A673 (cell line): Measurements from ENCODE around the gene ERI2.

Source experiments
- CTCF ChIP-seq: fragments of 300-800, 200-600 bp; sonication (generic); conservative IDR thresholded peaks from 2 replicates; pipeline ENCODE4 v1.5.1; 2017; ENCODE audit warnings: low read depth, mild to moderate bottlenecking, antibody characterized with exemption, low read length, moderate library complexity, mixed read lengths
- EZH2 ChIP-seq: fragments of 200-600 bp; sonication (generic); IDR thresholded peaks from 2 replicates; pipeline ENCODE4 v1.6.1; 2017; ENCODE audit warnings: borderline replicate concordance, low read depth, mild to moderate bottlenecking, mixed read lengths, antibody characterized with exemption, low read length; ENCODE audit not compliant: poor library complexity, severe bottlenecking

GRCh38 chr16:20812510-20812909, 6.2 kb upstream of the ERI2 start:
- TF ChIP-seq CTCF (no peak), EZH2 (no peak)
